ENCODE data around the gene AARS1.
"Not testable (repeated sequence)": the region's sequence is repeated elsewhere in the genome, so short reads cannot be mapped to it uniquely, and the experiment has no call there.

Gene AARS1

DNA sequence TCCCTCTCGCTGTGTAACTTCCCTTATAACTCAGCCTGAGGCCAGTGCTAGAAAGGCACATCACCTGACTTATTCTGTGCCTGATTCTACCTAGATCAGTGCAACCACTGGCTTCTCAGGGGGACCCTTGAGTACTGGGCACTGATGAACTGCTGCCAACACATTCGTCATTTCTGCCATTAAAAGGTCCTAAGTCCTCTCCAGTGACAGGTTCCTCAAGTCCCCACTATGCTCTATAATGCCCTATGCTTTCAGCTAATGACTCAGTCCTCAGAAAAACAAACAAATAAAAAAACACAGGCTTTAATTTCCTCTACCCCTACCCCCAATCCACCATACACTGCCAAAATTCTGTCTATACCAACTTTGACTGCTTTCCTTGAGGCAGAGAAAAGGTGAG, 66.1 kb downstream of the AARS1 start:
- DNase-seq = not testable (repeated sequence)

DNA sequence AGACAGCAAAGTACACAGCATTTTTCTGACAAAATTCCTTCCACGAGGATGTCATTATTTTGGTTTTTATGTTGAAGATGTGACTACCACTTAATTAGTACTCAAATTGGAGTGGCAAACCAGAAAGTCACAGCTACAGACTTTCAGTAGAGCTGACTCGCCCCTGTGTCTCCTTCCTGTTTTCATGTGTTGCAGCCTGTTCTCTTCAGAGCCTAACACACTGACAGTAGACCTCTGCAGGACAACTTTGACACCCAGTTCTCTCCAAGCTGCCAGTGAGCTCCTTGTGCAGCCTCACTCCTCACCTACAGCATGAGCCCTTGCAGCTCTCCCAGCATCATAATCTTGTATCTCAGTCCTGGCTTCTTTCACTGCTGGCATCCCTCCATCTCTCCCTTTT, 66.7 kb downstream of the AARS1 start:
- not testable (repeated sequence) for DNase-seq

DNA sequence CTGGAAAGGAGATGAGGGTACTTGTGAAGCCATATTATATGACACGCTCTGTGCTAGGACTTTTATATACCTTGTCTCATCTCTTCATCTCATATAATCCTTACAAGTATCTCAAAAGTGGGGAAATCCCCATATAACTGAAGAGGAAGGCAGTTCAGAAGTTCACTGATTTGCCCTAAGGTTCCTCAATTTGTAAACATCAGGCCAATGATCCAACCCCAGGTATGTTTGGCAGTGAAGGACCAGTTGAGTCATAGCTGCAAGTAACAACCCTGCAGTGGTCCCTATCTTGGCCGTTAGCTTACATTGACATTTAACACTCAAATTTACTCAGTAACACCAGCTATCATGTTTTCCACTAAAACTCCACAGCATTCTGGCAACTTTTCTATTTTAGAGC, 70.7 kb downstream of the AARS1 start:
- DNase-seq = not testable (repeated sequence)

DNA sequence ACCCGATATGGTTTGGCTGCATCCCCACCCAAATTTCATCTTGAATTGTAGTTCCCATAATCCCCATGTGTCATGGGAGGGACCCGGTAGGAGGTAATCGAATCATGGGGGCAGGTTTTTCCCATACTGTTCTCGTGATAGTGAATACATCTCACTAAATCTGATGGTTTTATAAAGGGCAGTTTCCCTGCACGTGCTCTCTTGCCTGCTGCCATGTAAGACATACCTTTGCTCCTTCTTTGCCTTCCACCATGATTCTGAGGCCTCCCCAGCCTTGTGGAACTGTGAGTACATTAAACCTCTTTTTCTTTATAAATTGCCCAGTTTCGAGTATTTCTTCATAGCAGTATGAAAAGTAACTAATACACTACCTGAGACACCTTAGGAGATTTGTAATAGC, 82.9 kb downstream of the AARS1 start:
- not testable (repeated sequence) for DNase-seq

DNA sequence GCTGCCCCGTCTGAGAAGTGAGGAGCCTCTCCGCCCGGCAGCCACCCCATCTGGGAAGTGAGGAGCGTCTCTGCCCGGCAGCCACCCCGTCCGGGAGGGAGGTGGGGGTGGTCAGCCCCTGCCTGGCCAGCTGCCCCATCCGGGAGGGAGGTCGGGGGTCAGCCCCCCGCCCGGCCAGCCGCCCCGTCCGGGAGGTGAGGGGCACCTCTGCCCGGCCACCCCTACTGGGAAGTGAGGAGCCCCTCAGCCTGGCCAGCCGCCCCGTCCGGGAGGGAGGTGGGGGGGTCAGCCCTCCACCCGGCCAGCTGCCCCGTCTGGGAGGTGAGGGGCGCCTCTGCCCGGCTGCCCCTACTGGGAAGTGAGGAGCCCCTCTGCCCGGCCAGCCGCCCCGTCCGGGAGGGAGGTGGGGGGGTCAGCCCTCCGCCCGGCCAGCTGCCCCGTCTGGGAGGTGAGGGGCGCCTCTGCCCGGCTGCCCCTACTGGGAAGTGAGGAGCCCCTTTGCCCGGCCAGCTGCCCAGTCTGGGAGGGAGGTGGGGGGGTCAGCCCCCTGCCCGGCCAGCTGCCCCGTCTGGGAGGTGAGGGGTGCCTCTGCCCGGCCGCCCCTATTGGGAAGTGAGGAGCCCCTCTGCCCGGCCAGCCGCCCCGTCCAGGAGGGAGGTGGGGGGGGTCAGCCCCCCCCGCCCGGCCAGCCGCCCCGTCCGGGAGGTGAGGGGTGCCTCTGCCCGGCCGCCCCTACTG, 84.5 kb downstream of the AARS1 start:
- not testable (repeated sequence) for DNase-seq

DNA sequence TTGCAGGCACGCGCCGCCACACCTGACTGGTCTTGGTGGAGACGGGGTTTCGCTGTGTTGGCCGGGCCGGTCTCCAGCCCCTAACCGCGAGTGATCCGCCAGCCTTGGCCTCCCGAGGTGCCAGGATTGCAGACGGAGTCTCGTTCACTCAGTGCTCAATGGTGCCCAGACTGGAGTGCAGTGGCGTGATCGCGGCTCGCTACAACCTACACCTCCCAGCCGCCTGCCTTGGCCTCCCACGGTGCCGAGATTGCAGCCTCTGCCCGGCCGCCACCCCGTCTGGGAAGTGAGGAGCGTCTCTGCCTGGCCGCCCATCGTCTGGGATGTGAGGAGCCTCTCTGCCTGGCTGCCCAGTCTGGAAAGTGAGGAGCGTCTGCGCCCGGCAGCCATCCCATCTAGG, 85.3 kb downstream of the AARS1 start:
- DNase-seq = not testable (repeated sequence)

DNA sequence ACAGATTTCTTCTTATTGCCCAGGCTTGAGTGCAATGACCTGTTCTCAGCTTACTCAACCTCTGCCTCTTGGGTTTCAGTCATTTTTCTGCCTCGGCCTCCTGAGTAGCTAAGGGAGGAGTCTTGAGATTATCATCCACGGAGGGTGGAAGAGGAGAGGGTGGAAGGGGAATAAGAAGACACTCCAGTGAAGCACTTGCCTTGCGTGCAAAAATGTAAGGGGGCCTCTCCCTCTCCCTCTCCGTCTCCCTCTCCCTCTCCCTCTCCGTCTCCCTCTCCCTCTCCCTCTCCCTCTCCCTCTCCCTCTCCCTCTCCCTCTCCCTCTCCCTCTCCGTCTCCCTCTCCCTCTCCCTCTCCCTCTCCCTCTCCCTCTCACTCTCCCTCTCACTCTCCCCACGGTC, 85.8 kb downstream of the AARS1 start:
- DNase-seq = not testable (repeated sequence)
